ENCODE results near the gene USP17L22.
"Not testable (repeated sequence)": the region's sequence is repeated elsewhere in the genome, so short reads cannot be mapped to it uniquely, and the experiment has no call there.

DNA sequence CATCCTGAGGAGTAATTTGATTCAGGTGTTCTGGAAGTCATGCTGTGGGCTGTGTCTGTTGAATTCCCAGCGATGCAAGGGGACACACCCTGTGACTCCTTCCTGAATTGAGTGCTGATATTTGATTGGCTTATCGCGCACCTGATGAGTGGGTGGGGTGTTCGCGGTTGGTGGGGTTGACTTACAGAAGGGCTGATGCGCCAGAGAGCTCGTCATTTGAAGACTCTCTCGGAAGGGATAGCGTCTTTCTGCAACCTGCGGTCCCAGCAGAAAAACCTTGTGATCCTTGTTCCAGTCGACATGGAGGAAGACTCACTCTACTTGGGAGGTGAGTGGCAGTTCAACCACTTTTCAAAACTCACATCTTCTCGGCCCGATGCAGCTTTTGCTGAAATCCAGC, 4.8 kb upstream of the USP17L22 start, which contains the start of gene USP17L21:
- not testable (repeated sequence) for TF ChIP-seq CTCF (conservative IDR thresholded peaks at IDR 0.05 in 1 of 2, IDR thresholded peaks at IDR 0.05 in 1 of 2; ENCODE audit: low read depth in 1 of 2, low read length in 2 of 2); EZH2 (IDR thresholded peaks at IDR 0.05; ENCODE audit: low read length, missing control alignments)

Data from fibroblast of lung (primary cell).